Breast epithelium (tissue), 4 donors: ENCODE results near the gene TSPAN2. TPM values are rescaled to one million over a fixed set of nuclear protein-coding genes. Genes with fewer than 3 reads are reported as not detected.

Experiments used
- DNase-seq, 2 donors: peaks; one replicate each; pipeline ENCODE4 v3.0.0-alpha.2; 2019; ENCODE audit warnings: low spot score in 2 of 2
- H3K27ac ChIP-seq, 2 donors: fragments of 200-600 bp; sonication (generic) in 1 of 2; one replicate each; pipeline ENCODE4 v1.5.1; 2016 to 2019; ENCODE audit warnings: mild to moderate bottlenecking in 1 of 2
- H3K27me3 ChIP-seq, 2 donors: fragments of 200-600 bp; sonication (generic) in 1 of 2; one replicate each; pipeline versions ENCODE4 v1.5.1 to v1.6.0; 2017 to 2019; ENCODE audit warnings: control low read depth in 1 of 2, mild to moderate bottlenecking in 1 of 2
- H3K36me3 ChIP-seq: fragments of 200-600 bp; one replicate; pipeline ENCODE4 v1.5.1; 2019
- H3K4me1 ChIP-seq, 2 donors: fragments of 200-600 bp; sonication (generic); one replicate each; pipeline ENCODE4 v1.5.1; 2016 to 2019; ENCODE audit warnings: control low read depth in 1 of 2
- H3K4me3 ChIP-seq, 3 donors: fragments of 200-600 bp; sonication (generic); 1 replicate in 2 of 3; 2 replicates in 1 of 3; pipeline ENCODE4 v1.5.1; 2016 to 2019; ENCODE audit warnings: mild to moderate bottlenecking in 3 of 3, moderate library complexity in 2 of 3
- H3K9me3 ChIP-seq, 2 donors: fragments of 200-600 bp; sonication (generic) in 1 of 2; one replicate each; pipeline ENCODE4 v1.5.1; 2016 to 2019; ENCODE audit warnings: control low read depth in 1 of 2
- POLR2A ChIP-seq: fragments of 450-650 bp; IDR thresholded peaks from one replicate; pipeline ENCODE4 v1.6.1; 2016; ENCODE audit warnings: antibody characterized with exemption, mild to moderate bottlenecking, moderate library complexity
- POLR2AphosphoS5 ChIP-seq, 3 donors: sonication (generic); formaldehyde crosslinking; IDR thresholded peaks; one replicate each; pipeline ENCODE4 v1.6.1; 2017; ENCODE audit warnings: antibody characterized with exemption in 3 of 3
- intact Hi-C: fragments of 100-400 bp; cut with DNase I; formaldehyde crosslinking; loops from one replicate; pipeline ENCODE4 v1.15.1; 2023; ENCODE audit warnings: low total_unique reads
- total RNA-seq, 3 donors: library from RNA; depleted of rRNA; stranded (reverse); fragments of >200 nt; gene quantifications; one replicate each; pipeline ENCODE4 v1.1.0, GENCODE V29; 2016
- TF ChIP-seq, protein P1 (sequence below), 3 donors: fragments of 450-650 bp; IDR thresholded peaks; one replicate each; pipeline ENCODE4 v1.5.1; 2016 to 2017; ENCODE audit warnings: antibody characterized with exemption in 3 of 3, mild to moderate bottlenecking in 3 of 3, moderate library complexity in 3 of 3

The TSPAN2 gene
- total RNA-seq, 3 donors from 2014 or later = 2.6 to 9.7 (median 3.7) TPM

DNA sequence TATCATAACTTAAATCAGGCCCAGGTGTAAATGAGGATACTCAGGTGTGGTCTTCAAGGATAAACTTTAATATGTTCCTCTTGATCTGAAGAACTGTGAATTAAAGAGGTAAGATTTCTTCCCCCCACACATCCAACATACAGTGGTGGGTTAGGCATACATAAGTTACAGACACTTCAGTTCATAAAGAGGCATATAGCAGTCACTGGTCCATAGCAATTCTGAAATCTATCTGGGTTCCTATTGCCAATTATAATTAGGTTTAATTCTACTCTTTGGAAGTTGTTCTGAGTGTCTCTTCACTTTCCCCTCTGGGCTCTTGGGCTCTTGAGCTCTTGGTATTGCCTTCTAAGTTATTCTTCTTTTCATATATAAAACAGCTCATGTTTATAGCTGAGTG, 32.5 kb upstream of the TSPAN2 start:
- H3K9me3 ChIP-seq = peaks cover 4 to 13% of the 10 kb centered on the region in 2 donors
- no peaks in the 10 kb centered on the region for H3K4me1 ChIP-seq
- no peaks in the 10 kb centered on the region for H3K27me3 ChIP-seq
- H3K36me3 ChIP-seq = no peaks in the 10 kb centered on the region
- no peak overlapping the region for H3K27ac ChIP-seq
- no peak overlapping the region for H3K4me3 ChIP-seq
- no peak for DNase-seq
- no peak for TF ChIP-seq POLR2A
- TF ChIP-seq, protein P1, sequence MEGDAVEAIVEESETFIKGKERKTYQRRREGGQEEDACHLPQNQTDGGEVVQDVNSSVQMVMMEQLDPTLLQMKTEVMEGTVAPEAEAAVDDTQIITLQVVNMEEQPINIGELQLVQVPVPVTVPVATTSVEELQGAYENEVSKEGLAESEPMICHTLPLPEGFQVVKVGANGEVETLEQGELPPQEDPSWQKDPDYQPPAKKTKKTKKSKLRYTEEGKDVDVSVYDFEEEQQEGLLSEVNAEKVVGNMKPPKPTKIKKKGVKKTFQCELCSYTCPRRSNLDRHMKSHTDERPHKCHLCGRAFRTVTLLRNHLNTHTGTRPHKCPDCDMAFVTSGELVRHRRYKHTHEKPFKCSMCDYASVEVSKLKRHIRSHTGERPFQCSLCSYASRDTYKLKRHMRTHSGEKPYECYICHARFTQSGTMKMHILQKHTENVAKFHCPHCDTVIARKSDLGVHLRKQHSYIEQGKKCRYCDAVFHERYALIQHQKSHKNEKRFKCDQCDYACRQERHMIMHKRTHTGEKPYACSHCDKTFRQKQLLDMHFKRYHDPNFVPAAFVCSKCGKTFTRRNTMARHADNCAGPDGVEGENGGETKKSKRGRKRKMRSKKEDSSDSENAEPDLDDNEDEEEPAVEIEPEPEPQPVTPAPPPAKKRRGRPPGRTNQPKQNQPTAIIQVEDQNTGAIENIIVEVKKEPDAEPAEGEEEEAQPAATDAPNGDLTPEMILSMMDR (IDR thresholded peaks at IDR 0.05) = no peak
- TF ChIP-seq POLR2AphosphoS5 (IDR thresholded peaks at IDR 0.05) = no peak
- intact Hi-C loops = no loop called here

DNA sequence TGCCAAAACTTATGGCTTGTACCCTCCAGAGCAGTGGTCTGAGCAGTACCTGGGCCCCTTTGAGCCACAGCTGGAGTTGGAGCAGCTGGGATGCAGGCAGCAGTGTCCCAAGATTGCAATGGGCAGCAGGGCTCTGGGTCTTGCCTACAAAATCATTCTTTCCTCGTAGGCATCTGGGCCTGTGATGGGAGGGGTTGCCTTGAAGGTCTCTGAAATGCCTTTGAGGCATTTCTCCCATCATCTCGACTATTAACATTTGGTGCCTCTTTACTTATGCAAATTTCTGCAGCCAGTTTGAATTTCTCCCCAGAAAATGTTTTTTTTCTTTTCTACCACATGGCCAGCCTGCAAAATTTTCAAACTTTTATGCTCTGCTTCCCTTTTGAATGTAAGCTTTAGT, 31.0 kb upstream of the TSPAN2 start:
- intact Hi-C loops = no loop called here
- Histone ChIP-seq H3K4me3 (no peak overlapping the region), H3K4me1 (no peaks in the 10 kb centered on the region), H3K9me3 (peaks cover 4 to 13% of the 10 kb centered on the region in 2 donors), H3K36me3 (no peaks in the 10 kb centered on the region), H3K27ac (no peak overlapping the region), H3K27me3 (no peaks in the 10 kb centered on the region)
- TF ChIP-seq, protein P1 (IDR thresholded peaks at IDR 0.05) = no peak
- no peak for TF ChIP-seq POLR2A
- no peak for TF ChIP-seq POLR2AphosphoS5 (IDR thresholded peaks at IDR 0.05)
- DNase-seq = no peak

DNA sequence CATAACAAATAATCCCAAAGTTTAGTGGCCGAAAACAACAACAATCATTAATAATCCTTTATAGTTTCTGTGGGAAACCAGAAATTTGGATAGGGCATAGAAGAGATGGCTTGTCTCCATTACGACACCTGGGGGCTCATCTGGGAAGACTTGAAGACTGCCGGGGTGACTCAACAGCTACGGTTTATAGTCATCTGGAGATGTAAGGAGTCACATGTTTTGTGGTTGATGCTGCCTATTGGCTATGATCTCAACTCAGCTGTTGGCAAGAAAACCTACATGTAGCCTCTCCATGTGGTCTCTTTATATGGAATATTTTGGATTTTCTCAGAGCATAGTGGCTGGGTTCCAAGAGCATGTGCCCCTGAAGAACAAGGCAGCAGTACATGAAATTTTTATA, 29.3 kb upstream of the TSPAN2 start:
- intact Hi-C loops = no loop called here
- TF ChIP-seq, protein P1 (IDR thresholded peaks at IDR 0.05) = no peak
- TF ChIP-seq POLR2AphosphoS5 (IDR thresholded peaks at IDR 0.05) (no peak), POLR2A (no peak)
- Histone ChIP-seq H3K27me3 (no peaks in the 10 kb centered on the region), H3K27ac (peak overlapping the region in 1 of 2 donors; percentile 35), H3K9me3 (peaks cover 4 to 13% of the 10 kb centered on the region in 2 donors), H3K36me3 (no peaks in the 10 kb centered on the region), H3K4me1 (no peaks in the 10 kb centered on the region), H3K4me3 (no peak overlapping the region)
- no peak for DNase-seq

DNA sequence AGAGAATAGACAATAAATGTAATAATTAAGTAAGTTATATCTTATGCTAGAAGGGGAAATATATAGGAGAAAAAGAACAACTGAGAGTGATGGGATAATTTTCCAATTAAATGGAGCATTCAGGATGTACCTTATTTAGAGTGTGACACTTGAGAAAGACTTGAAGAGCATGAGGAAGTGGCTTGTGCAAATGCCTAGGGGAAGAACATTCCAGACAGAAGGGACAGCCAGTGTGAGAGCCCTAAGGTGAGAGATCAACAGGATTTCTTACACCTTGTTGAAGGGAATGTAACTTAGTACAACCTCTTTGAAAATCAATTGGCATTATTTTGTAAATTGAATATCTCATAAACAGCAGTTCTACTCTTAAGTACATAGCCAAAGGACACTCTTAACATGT, 28.8 kb upstream of the TSPAN2 start:
- intact Hi-C loops = no loop called here
- Histone ChIP-seq H3K9me3 (peaks cover 4 to 8% of the 10 kb centered on the region in 2 donors), H3K4me1 (no peaks in the 10 kb centered on the region), H3K27ac (peak overlapping the region in 1 of 2 donors; percentile 35), H3K27me3 (no peaks in the 10 kb centered on the region), H3K36me3 (no peaks in the 10 kb centered on the region), H3K4me3 (no peak overlapping the region)
- DNase-seq = peak in 1 of 2 donors; percentile 42
- TF ChIP-seq POLR2A (no peak), POLR2AphosphoS5 (IDR thresholded peaks at IDR 0.05) (no peak)
- TF ChIP-seq, protein P1 (IDR thresholded peaks at IDR 0.05) = no peak

DNA sequence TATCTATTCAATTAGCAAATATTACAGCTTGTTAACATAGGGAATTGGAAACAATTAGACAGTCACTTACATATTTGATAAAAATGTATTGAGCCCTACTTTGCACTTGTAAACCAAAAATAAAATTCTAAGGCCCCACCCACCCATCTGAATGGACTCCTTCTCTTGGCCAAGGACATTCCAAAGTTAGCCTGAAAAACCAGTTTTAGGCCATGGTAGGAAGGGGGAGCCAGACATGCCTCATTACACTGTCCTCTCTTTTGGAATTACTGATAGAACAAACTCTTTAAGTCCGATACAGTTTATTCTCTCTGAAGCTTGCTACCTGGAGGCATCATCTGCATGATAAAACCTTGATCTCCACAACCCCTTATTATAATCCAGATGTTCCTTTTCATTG, 28.0 kb upstream of the TSPAN2 start:
- no peaks in the 10 kb centered on the region for H3K36me3 ChIP-seq
- DNase-seq = peak in 1 of 2 donors; percentile 37
- H3K27me3 ChIP-seq = no peaks in the 10 kb centered on the region
- intact Hi-C loops = no loop called here
- peaks cover 1 to 8% of the 10 kb centered on the region in 2 donors for H3K9me3 ChIP-seq
- H3K4me3 ChIP-seq = no peak overlapping the region
- no peaks in the 10 kb centered on the region for H3K4me1 ChIP-seq
- peak overlapping the region in 1 of 2 donors; percentile 23 for H3K27ac ChIP-seq
- TF ChIP-seq POLR2AphosphoS5 (IDR thresholded peaks at IDR 0.05) (no peak), POLR2A (no peak)
- TF ChIP-seq, protein P1 (IDR thresholded peaks at IDR 0.05) = no peak
